ENCODE results near the gene AK3. TPM values are rescaled to one million over a fixed set of nuclear protein-coding genes. Genes with fewer than 3 reads are reported as not detected.
A peak's percentile ranks its signal among the peaks of the same experiment; 100 is the strongest.

AK3 gene
- polyA plus RNA-seq, 1 donor (not counting 4 experiments of a cell fraction or from before 2014, with no cell fraction given) = 45.8 TPM

GRCh38 chr9:4666042-4666699 lies 74.8 kb downstream of the AK3 start, which contains the start of gene SPATA6L:
Gene SPATA6L (minus strand): TSS chr9:4666480. CDS start chr9:4666250, 230 bp downstream.
- H3K9ac ChIP-seq (ENCODE audit: control insufficient read depth, extremely low read depth, insufficient read depth, low read length) = peak within 1 kb of the TSS; percentile 53
- H3K4me3 ChIP-seq (ENCODE audit: control insufficient read depth in 2 of 3, extremely low read depth in 1 of 3, insufficient read depth in 2 of 3, low read depth in 1 of 3, low read length in 3 of 3) = peak within 1 kb of the TSS; percentile 20 to 66 (median 56)
- H3K27ac ChIP-seq (ENCODE audit: control insufficient read depth, insufficient read depth, low read length) = peak within 1 kb of the TSS; percentile 18
- peaks cover 15% of the 10 kb centered on the region for H3K79me2 ChIP-seq (ENCODE audit: control insufficient read depth, insufficient read depth, low read length)
- H4K20me1 ChIP-seq (ENCODE audit: control insufficient read depth, extremely low read depth, insufficient read depth, low read length) = no peaks in the 10 kb centered on the region
- H3K9me1 ChIP-seq (ENCODE audit: control insufficient read depth, extremely low read depth, insufficient read depth, low read length) = no peaks in the 10 kb centered on the region
- peaks cover 41% of the 10 kb centered on the region for H3K4me1 ChIP-seq (ENCODE audit: control insufficient read depth, extremely low read depth, insufficient read depth, low read length)
- dilution Hi-C loops (cut with MboI; ENCODE audit: extremely low pct_ligation_motif_present, low sequenced_read_pairs) = no loop called here
- H3K36me3 ChIP-seq (ENCODE audit: control insufficient read depth in 2 of 2, extremely low read depth in 1 of 2, insufficient read depth in 2 of 2, low read length in 2 of 2) = no peaks in the 10 kb centered on the region
- H3K4me2 ChIP-seq (ENCODE audit: control insufficient read depth, extremely low read depth, insufficient read depth, low read depth, low read length) = peak within 1 kb of the TSS; percentile 89
- FAIRE-seq = peak; percentile 17
- TF ChIP-seq, protein P1, sequence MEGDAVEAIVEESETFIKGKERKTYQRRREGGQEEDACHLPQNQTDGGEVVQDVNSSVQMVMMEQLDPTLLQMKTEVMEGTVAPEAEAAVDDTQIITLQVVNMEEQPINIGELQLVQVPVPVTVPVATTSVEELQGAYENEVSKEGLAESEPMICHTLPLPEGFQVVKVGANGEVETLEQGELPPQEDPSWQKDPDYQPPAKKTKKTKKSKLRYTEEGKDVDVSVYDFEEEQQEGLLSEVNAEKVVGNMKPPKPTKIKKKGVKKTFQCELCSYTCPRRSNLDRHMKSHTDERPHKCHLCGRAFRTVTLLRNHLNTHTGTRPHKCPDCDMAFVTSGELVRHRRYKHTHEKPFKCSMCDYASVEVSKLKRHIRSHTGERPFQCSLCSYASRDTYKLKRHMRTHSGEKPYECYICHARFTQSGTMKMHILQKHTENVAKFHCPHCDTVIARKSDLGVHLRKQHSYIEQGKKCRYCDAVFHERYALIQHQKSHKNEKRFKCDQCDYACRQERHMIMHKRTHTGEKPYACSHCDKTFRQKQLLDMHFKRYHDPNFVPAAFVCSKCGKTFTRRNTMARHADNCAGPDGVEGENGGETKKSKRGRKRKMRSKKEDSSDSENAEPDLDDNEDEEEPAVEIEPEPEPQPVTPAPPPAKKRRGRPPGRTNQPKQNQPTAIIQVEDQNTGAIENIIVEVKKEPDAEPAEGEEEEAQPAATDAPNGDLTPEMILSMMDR (optimal IDR thresholded peaks at IDR 0.05 in 1 of 3, IDR thresholded peaks at IDR 0.05 in 1 of 3, conservative IDR thresholded peaks at IDR 0.05 in 1 of 3; ENCODE audit: extremely low read depth in 1 of 3, insufficient read depth in 2 of 3, low read length in 3 of 3) = peak in 1 of 3 experiments; percentile 30
- TF ChIP-seq EZH2 (IDR thresholded peaks at IDR 0.05; ENCODE audit: low read length) = no peak
- peak within 1 kb of the TSS; percentile 87 for H2AFZ ChIP-seq (ENCODE audit: control insufficient read depth, low read length)
- no peaks in the 10 kb centered on the region for H3K9me3 ChIP-seq (ENCODE audit: control insufficient read depth, low read depth, low read length)
- H3K27me3 ChIP-seq (ENCODE audit: control insufficient read depth, extremely low read depth, insufficient read depth, low read length) = no peaks in the 10 kb centered on the region
- DNase-seq (ENCODE audit: low read depth, low spot score) = no peak

- Histone ChIP-seq H3K4me3 (ENCODE audit: control insufficient read depth in 2 of 3, extremely low read depth in 1 of 3, insufficient read depth in 2 of 3, low read depth in 1 of 3, low read length in 3 of 3) (peak overlapping the region in 1 of 3 experiments; percentile 66), H3K36me3 (ENCODE audit: control insufficient read depth in 2 of 2, extremely low read depth in 1 of 2, insufficient read depth in 2 of 2, low read length in 2 of 2) (no peaks in the 10 kb centered on the region), H3K27me3 (ENCODE audit: control insufficient read depth, extremely low read depth, insufficient read depth, low read length) (no peaks in the 10 kb centered on the region), H3K4me1 (ENCODE audit: control insufficient read depth, extremely low read depth, insufficient read depth, low read length) (peaks cover 44% of the 10 kb centered on the region), H4K20me1 (ENCODE audit: control insufficient read depth, extremely low read depth, insufficient read depth, low read length) (no peaks in the 10 kb centered on the region), H3K79me2 (ENCODE audit: control insufficient read depth, insufficient read depth, low read length) (peaks cover 15% of the 10 kb centered on the region), H3K9ac (ENCODE audit: control insufficient read depth, extremely low read depth, insufficient read depth, low read length) (no peak overlapping the region), H2AFZ (ENCODE audit: control insufficient read depth, low read length) (no peak overlapping the region), H3K27ac (ENCODE audit: control insufficient read depth, insufficient read depth, low read length) (no peak overlapping the region), H3K9me1 (ENCODE audit: control insufficient read depth, extremely low read depth, insufficient read depth, low read length) (no peaks in the 10 kb centered on the region), H3K4me2 (ENCODE audit: control insufficient read depth, extremely low read depth, insufficient read depth, low read depth, low read length) (peak overlapping the region; percentile 89), H3K9me3 (ENCODE audit: control insufficient read depth, low read depth, low read length) (no peaks in the 10 kb centered on the region)
- dilution Hi-C loops (cut with MboI; ENCODE audit: extremely low pct_ligation_motif_present, low sequenced_read_pairs) = no loop called here
- FAIRE-seq (no peak), DNase-seq (ENCODE audit: low read depth, low spot score) (no peak)
- TF ChIP-seq EZH2 (IDR thresholded peaks at IDR 0.05; ENCODE audit: low read length) = no peak
- TF ChIP-seq, protein P1 (optimal IDR thresholded peaks at IDR 0.05 in 1 of 3, IDR thresholded peaks at IDR 0.05 in 1 of 3, conservative IDR thresholded peaks at IDR 0.05 in 1 of 3; ENCODE audit: extremely low read depth in 1 of 3, insufficient read depth in 2 of 3, low read length in 3 of 3) = no peak
These were observed 75.6 kb downstream of the AK3 start for GRCh38 chr9:4665357-4665756.
